ENCODE data around the gene RGS9BP. TPM values are rescaled to one million over a fixed set of nuclear protein-coding genes. Genes with fewer than 3 reads are reported as not detected.
A peak's percentile ranks its signal among the peaks of the same experiment; 100 is the strongest.

RGS9BP gene
- total RNA-seq (0.72 TPM), polyA plus RNA-seq (ENCODE audit: insufficient read depth, low read depth, low replicate concordance) (0.39 TPM)
- long read RNA-seq, donor 1 = 0 reads
- long read RNA-seq, donor 2 = 0 reads
- long read RNA-seq, donor 3 = 0 reads
- long read RNA-seq, donor 4 = 0 reads
- long read RNA-seq, donor 5 = 0 reads
- long read RNA-seq, donor 6 = 0 reads
- long read RNA-seq, donor 7, partial matches to known transcripts = 0 of 1 reads
- long read RNA-seq, donor 7, other reads (novel, unspliced or antisense) = 0 of 1 reads
- long read RNA-seq, donor 8, partial matches to known transcripts = 0 of 1 reads
- long read RNA-seq, donor 8, other reads (novel, unspliced or antisense) = 0 of 1 reads
- long read RNA-seq, donor 9 = 0 reads
- long read RNA-seq, donor 10 = 0 reads

- H3K4me3 ChIP-seq (ENCODE audit: low read length in 3 of 3) = peak within 1 kb of the TSS; percentile 76 to 87 (median 76)
- peak in 4 of 5 donors; percentile 41 to 94 (median 64) for DNase-seq
- H3K27me3 ChIP-seq (ENCODE audit: control insufficient read depth, insufficient read depth, low read length) = peaks cover 9% of the 10 kb centered on the region
- peaks cover 0 to 17% (median 0%) of the 10 kb centered on the region in 3 donors for H3K4me1 ChIP-seq (ENCODE audit: control insufficient read depth in 2 of 3, insufficient read depth in 2 of 3, low read depth in 1 of 3, low read length in 3 of 3)
- H3K27ac ChIP-seq (ENCODE audit: low read depth in 2 of 2, low read length in 2 of 2) = peak within 1 kb of the TSS; percentile 69 to 83
- no peaks in the 10 kb centered on the region for H3K36me3 ChIP-seq (ENCODE audit: control insufficient read depth in 2 of 3, insufficient read depth in 3 of 3, low read length in 3 of 3)
- TF ChIP-seq, protein P1, sequence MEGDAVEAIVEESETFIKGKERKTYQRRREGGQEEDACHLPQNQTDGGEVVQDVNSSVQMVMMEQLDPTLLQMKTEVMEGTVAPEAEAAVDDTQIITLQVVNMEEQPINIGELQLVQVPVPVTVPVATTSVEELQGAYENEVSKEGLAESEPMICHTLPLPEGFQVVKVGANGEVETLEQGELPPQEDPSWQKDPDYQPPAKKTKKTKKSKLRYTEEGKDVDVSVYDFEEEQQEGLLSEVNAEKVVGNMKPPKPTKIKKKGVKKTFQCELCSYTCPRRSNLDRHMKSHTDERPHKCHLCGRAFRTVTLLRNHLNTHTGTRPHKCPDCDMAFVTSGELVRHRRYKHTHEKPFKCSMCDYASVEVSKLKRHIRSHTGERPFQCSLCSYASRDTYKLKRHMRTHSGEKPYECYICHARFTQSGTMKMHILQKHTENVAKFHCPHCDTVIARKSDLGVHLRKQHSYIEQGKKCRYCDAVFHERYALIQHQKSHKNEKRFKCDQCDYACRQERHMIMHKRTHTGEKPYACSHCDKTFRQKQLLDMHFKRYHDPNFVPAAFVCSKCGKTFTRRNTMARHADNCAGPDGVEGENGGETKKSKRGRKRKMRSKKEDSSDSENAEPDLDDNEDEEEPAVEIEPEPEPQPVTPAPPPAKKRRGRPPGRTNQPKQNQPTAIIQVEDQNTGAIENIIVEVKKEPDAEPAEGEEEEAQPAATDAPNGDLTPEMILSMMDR (IDR thresholded peaks at IDR 0.05; ENCODE audit: borderline replicate concordance, extremely low read depth, insufficient read depth) = no peak
- intact Hi-C loops (cut with DNase I) = no loop called here
- no peak for FAIRE-seq
- H3K9me3 ChIP-seq (ENCODE audit: control insufficient read depth in 2 of 3, insufficient read depth in 1 of 3, low read length in 3 of 3) = no peaks in the 10 kb centered on the region
- H3K9ac ChIP-seq (ENCODE audit: low read length in 3 of 3) = peak within 1 kb of the TSS in 2 of 3 donors; percentile 45 to 46
Observed at GRCh38 chr19:32675720-32676185, at the start of gene RGS9BP. Gene RGS9BP (plus strand): TSS chr19:32675848. CDS start chr19:32676264, 416 bp downstream.

GRCh38 chr19:32626969-32627368 is 48.7 kb upstream of the RGS9BP start:
- DNase-seq (no peak), FAIRE-seq (no peak)
- Histone ChIP-seq H3K9me3 (ENCODE audit: control insufficient read depth in 2 of 3, insufficient read depth in 1 of 3, low read length in 3 of 3) (no peaks in the 10 kb centered on the region), H3K9ac (ENCODE audit: low read length in 3 of 3) (no peak overlapping the region), H3K4me3 (ENCODE audit: low read length in 3 of 3) (no peak overlapping the region), H3K27me3 (ENCODE audit: control insufficient read depth, insufficient read depth, low read length) (no peaks in the 10 kb centered on the region), H3K36me3 (ENCODE audit: control insufficient read depth in 2 of 3, insufficient read depth in 3 of 3, low read length in 3 of 3) (peaks cover 2 to 24% (median 22%) of the 10 kb centered on the region in 3 donors), H3K4me1 (ENCODE audit: control insufficient read depth in 2 of 3, insufficient read depth in 2 of 3, low read depth in 1 of 3, low read length in 3 of 3) (no peaks in the 10 kb centered on the region), H3K27ac (ENCODE audit: low read depth in 2 of 2, low read length in 2 of 2) (no peak overlapping the region)
- TF ChIP-seq, protein P1 (IDR thresholded peaks at IDR 0.05; ENCODE audit: borderline replicate concordance, extremely low read depth, insufficient read depth) = no peak
- intact Hi-C loops (cut with DNase I) = no loop called here

DNA sequence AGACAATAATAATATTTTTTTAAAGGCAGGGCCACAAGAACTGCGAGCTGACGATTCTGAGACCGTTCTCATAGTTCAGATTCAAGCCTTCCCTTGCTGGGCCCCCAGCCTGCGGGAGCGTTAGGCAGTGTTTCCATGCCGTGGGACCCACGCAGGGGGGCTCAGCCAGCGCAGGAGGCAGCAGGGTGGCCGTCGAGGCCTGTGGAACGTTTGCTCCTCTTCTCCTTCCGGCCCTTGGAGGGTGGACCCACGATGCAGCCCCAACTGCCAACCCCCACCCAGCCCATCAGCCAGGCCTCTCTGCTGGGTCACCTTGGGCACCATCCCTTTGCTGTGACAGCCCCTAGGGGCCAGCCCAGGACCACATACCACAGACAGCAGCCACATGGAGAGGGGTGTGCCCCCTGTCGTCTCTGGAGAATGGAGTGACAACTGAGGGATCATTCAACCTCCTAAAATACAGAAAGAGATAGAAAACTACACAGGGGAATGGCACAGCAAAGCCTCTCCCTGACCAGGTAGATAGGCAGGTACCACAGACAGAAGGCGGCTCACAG is 47.9 kb upstream of the RGS9BP start:
- no peaks in the 10 kb centered on the region for H3K27me3 ChIP-seq (ENCODE audit: control insufficient read depth, insufficient read depth, low read length)
- H3K36me3 ChIP-seq (ENCODE audit: control insufficient read depth in 2 of 3, insufficient read depth in 3 of 3, low read length in 3 of 3) = peaks cover 2 to 21% (median 19%) of the 10 kb centered on the region in 3 donors
- intact Hi-C loops (cut with DNase I) = no loop called here
- no peak for DNase-seq
- TF ChIP-seq, protein P1 (IDR thresholded peaks at IDR 0.05; ENCODE audit: borderline replicate concordance, extremely low read depth, insufficient read depth) = no peak
- H3K9me3 ChIP-seq (ENCODE audit: control insufficient read depth in 2 of 3, insufficient read depth in 1 of 3, low read length in 3 of 3) = no peaks in the 10 kb centered on the region
- no peak overlapping the region for H3K4me3 ChIP-seq (ENCODE audit: low read length in 3 of 3)
- no peak overlapping the region for H3K9ac ChIP-seq (ENCODE audit: low read length in 3 of 3)
- FAIRE-seq = no peak
- no peaks in the 10 kb centered on the region for H3K4me1 ChIP-seq (ENCODE audit: control insufficient read depth in 2 of 3, insufficient read depth in 2 of 3, low read depth in 1 of 3, low read length in 3 of 3)
- no peak overlapping the region for H3K27ac ChIP-seq (ENCODE audit: low read depth in 2 of 2, low read length in 2 of 2)

All from kidney (tissue), 22 donors.